COLO668 (cell line): ENCODE measurements around the gene AFF3.
"Not testable (repeated sequence)": the region's sequence is repeated elsewhere in the genome, so short reads cannot be mapped to it uniquely, and the experiment has no call there.

Experiments
- DNase-seq: peaks from one replicate; lab custom pipeline; 2025; ENCODE audit not compliant: unreplicated experiment; lab: John Stamatoyannopoulos, UW

The AFF3 gene

DNA sequence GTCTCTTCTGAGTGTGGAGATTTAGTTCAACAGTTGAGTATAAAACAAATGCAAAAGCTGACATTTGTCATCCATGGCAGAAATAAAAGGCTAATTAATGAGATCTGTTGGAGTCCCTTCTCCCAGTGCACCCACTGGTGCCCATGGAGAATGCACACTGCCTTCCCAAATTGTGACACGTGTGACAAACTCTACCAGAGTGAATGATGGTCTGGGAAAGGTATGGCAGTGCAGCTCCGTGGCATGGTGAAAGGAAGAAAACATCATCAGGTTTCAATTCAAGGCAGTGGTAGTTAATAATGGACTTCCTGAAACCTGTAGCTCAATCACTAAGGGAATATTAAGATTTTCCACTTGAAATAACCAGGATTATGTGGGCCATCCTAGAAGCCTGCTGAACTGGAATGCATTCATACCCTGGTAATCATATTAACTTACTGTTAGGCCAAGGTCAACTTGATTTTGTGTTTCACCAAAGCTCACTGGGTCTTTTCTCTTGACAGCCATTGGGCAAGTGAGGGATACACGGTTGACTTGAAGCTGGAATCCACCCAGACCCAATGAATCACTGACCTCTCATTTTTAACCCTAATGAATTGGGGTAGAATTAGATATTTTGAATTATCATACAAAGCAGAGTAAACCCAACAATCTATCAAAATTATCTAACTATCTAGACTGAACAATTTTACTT lies 167.6 kb downstream of the AFF3 start:
- no peak for DNase-seq

DNA sequence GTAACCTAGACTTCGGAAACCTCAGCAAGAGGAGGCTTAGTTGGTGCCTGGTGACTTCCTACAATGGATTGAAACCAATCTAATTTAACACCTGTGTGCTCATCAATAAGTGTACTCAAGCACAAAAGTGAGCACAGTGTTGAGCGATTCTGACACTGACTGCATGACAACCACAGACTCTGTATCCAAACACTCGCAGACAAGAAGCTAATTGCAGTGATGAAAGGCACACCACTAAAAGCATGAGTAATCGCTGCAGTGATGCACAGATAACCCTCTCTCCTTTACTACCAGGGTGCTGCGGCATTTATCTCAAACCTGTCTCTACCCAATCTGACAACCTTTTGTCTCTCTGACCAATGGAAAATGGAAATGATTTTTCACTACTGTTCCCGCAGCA lies 168.1 kb downstream of the AFF3 start:
- no peak for DNase-seq

DNA sequence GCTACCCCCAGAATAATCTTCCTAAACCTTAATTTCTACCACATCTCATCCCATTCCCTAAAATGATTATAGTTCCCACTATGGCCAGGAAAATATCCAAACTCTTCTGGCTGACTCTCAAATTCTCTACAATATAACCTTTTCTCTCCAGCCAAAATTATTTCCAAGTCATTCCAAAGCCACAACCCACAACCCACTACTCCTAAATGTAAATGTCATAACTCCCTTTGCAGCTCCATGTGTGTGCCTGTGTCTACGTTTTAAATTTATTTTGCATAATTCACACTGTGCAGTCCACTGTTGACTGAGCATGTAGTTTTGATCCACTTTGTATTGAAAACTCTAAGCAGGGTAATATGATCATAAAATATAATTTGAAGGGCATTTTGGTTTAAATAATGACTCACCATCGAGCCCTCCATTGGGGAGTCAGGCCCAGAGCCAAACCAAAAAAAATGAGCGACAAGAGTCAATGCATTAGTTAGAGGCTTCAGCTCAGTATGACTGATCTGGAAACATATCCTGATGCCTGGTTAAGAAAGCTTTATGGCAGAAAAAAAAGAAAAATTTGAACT lies 171.0 kb downstream of the AFF3 start:
- no peak for DNase-seq

DNA sequence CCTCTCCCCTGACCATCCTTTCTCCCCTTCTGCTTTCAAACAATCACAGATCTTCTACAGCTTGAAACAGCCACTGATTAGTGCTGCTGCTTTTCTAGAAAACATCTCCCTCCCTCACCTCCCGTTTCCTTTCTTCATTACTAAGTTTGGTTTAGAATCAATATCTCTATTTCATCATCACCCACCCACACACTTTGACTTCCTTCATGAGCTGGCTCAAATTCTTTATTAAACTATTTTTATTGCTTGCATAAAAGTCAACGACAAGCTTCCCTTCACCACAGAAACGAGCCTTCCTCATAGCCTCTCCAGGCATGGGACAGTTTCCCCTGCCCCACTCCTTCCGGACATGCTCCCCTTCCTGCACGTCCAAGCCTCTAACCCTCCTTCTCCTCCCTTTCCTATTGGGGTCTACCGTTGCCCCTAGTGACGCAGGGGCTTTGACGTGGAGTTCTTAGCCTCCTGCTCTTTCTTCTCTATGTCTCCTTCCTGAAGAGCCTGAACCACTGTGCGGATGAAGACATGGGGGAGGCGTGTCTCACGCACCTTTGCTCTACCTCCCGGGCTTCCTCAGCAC lies 172.0 kb downstream of the AFF3 start:
- no peak for DNase-seq

DNA sequence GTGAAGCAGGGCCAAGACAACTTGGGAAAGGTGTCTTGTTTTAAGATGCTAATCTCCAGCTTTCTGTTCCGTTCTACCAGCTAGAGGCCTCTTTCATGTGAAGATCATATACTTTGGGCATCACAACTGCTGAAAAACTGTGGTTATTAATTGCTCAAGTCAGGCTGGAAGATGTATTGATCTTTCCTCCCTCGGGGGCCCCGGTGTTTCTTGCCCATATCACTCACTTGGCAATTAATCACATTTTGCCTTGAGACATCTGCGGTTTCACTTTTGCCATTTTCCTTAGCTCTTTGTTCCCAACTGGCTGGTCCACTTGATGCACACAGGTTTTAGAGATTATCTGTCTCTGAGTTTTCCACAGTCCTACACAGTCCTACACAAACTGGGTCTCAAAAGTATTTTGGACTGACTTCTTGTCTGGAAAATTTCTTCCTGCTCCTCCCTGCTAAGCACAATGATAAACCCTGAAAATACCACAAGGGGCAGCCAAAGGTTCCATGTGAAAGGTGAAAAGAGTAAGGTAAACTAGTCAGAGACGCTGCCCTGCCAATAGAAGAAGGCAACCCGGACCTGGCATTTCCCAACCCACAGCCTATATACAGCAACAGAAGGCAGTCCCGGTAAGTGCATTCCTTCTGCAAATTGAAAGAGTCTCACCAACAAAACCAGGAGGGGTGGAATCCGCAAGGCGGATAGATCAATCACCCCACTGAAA lies 181.0 kb downstream of the AFF3 start:
- DNase-seq: no peak

DNA sequence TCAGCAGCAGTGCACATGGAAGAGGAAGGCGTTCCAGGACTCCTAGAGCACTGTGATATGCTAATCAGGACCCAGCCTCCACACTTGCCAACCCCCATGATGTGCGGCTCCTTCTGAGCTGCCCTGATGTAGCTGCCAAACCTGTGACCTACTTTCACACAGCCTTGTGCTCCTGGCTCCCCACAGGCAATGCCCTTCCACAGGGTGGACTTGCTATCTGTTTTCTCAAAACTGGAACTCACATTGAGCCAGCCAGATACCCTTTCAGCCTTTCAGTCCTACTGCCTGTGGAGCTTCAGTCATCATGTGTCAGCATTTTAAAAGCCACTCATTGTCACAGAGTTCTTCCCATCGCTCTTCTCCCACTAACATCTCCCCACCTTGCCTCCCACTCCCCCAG lies 181.6 kb downstream of the AFF3 start:
- no peak for DNase-seq

DNA sequence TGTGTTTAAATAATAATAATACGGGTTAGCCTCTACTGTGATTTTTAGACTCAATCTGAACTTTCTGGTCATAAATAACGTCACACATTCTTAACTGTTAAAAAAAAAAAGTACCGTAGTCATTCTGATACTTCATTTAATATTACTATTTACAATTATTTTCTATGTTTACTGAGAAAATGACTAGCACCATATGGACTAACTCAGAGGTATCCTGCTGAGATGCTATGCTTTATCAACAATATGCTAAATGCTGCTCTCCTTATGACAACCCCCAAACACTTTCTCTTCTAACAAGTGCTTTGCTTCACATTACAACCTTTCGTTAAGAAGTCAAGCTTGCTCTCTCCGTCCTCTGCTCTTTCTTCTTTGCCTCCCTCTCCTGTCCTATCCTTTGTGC lies 182.1 kb downstream of the AFF3 start:
- no peak for DNase-seq

DNA sequence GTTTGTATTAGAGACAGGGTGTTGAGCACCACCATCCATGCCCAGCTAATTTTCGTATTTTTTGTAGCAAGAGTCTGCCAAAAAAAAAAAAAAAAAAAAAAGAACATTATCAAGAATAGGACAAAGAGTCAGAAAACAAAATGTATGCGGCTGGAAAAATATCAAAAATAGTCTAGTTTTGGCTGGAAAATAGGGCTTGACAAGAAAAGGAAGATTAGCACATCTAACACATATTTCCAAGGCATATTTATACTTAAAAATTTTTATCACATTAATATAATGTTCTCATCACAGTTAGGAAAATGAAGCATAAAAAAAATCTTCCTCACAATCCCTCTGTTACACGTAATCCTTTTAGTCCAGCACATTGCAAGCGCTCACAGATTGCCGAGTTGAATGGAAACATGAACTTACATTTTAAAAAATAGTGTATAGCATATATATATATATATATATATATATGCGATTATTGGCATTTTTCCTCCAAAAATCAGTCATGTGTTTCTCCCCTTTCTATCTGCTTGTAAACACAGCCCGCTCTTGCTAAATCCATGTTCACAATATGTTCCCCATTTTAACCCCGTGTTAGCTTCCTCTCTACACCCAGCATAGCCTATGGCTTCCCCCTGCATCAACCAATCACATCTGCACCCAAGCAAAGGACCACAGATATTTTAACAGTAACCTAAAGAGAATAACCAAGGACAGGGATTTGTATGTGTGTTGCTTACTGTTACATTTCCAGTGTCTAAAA lies 183.0 kb downstream of the AFF3 start:
- DNase-seq: no peak

DNA sequence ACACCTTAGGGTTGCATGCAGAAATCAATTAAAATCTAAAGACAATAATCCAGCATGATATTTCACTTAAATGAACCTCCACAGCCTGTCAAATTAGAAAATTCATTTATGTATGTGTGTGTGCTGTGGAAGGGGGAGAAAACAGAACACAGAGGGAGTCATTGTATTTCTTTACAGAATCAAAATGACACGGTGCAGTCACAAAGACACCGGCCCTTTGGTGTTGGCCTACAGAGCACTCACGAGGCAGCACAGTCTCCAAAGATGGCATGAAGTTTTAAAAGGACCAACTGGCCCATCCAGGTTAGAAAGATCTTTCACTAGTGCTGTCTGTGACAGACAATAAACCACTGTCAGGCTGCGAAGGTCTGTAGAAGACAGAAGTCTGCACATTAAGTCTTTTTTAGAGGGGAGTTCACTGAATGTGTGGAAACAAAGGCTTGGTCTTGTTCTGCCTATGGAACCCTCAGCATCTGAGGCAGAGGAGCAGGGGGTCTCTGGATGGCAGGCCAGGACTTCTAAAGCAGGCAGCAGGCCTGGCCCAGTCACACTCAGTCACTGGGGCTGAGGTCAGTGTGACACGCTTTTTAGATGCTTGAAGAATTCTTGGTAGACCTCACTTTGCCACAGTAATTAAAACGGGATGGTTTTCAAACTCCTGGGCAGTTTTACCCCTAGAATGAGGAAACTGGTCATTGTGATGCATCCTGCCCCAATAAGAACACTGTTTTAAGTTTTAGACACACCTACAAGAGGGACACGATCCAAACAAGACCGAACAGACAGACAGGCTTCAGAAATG lies 184.9 kb downstream of the AFF3 start:
- no peak for DNase-seq

DNA sequence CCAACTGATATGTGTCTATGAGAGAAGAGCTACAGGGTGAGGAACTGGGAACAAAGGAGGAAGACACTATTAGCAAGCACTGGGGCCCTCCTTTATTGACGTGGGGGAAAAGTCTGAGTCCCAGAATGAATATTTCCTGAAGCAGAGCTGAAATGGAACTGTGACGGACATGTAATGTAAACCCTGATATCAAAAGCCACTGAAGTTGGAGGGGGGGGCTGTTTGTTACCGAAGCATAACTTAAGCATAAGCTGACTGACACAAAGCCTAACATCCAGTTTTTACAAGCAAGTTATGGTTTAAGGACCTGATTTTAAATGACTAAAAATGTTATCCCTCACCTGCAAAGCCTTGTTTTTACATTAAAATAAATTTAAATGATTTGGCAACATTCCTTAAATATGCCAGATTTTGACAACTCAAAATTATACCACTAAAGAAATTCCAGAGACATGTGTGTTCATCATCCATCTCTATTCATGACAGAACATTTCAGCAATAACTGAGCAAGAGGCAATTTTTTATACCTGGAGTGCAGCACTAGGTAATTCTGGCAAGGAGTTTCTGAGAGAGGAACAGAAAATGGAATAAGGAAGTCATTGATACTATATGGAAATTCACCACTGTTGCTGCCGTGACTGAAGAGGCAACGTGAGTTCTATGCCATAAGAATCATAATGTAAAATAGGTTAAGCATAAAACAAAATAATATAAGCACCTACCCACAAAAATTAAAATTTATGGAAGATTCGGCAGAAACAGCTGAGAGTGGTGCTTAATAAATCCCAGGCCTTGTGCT lies 186.0 kb downstream of the AFF3 start:
- DNase-seq: no peak

DNA sequence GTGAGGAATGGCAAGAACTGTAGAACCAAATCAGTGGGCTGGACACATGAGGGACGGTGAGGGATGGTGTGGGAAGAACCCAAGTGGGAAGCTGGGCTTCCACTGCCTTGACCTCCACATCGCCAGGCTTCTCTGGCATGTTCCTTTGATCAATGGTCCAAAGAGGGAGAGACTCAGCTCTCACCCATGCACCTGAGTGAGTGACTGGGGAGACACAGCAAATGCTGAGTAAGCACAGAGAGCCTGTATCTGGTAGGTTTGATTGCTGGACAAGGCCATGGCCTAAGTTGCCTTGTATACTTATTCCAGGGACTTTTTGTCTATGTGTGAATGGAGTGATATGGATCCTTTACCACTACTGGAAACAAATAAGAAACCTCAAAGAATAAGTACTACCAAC lies 188.6 kb downstream of the AFF3 start:
- no peak for DNase-seq

DNA sequence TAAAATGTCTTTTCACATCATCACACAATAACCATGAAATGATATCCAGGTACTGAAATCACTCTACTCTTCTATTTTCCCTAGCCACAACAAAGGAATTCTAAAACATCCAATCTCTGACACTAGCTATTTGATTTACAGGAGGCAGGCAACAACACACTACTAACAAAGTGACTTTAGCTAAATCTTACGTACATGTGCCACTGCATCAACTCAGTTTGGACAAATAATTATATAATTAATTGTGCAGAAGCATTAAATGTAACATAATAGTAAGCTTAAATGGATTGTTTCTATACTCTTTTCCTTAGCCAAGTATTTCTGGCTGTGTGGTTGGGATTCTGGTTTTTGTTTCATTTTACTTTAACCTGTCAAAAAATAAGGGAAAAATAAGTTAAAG lies 192.4 kb downstream of the AFF3 start:
- DNase-seq: no peak

DNA sequence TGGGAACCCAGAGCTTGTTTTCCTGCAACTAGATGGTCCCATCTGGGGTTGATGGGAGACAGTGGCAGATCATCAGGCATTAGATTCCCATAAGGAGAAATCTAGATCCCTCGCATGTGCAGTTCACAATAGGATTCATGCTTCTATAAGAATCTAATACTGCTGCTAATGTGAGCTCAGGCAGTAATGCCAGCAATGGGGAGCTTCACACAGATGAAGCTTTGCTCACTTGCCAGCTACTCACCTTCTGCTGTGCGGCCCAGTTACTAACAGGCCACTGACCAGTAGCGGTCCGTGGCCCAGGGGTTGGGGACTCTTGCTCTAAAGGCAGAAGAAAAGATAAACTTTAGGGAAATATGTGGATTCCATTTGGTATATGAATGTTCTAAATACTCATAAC lies 192.9 kb downstream of the AFF3 start:
- no peak for DNase-seq

DNA sequence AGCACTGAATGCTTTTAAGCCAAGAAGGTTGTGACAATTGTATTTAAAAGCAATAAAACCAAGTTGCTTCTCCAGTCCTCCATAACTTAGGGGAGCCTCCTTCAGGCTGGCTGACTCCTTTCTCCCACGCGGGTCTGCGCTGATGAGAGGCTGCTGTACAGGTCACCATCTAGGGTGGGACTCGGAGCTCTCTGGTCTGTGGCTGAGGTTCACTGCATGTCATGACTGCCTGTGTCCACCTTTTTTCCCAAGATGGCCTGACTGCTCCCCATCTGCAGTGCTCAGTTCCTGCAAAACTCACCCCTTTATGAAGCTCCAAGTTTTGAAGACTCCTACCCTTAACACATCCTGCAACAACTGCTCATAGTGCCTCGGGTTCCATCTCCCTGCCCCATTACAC lies 194.4 kb downstream of the AFF3 start:
- DNase-seq: no peak

DNA sequence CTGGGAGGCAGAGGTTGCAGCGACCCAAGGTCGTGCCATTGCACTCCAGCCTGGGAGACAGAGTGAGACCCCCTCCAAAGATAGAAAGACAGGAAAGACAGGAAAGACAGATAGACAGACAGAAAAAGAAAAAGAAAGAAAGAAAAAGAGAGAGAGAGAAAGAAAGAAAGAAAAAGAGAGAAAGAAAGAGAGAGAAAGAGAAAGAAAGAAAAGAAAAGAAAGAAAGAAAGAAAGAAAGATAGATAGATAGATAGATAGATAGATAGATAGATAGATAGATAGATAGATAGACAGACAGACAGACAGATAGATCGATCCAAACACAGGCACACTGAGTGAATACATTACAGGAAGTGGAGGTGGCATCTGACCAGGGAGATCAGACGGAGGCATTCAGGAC lies 195.0 kb downstream of the AFF3 start:
- DNase-seq: not testable (repeated sequence)

DNA sequence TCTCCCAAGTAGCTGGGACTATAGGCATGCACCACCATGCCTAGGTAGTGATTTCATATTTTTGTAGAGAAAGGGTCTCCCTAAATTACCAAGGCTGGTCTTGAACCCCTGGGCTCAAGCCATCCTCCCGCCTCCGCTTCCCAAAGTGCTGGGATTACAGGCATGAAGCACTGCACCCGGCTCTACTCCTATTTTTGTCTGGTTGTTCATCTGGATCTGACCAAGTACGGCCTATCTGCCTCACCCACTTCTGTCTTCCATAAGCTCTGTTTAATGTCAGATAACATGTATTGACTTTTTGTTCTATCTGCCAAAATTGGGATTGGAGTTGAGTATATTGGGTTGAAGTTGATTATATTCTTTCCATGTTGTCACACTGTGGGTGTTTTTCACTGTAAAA lies 198.4 kb downstream of the AFF3 start:
- no peak for DNase-seq

DNA sequence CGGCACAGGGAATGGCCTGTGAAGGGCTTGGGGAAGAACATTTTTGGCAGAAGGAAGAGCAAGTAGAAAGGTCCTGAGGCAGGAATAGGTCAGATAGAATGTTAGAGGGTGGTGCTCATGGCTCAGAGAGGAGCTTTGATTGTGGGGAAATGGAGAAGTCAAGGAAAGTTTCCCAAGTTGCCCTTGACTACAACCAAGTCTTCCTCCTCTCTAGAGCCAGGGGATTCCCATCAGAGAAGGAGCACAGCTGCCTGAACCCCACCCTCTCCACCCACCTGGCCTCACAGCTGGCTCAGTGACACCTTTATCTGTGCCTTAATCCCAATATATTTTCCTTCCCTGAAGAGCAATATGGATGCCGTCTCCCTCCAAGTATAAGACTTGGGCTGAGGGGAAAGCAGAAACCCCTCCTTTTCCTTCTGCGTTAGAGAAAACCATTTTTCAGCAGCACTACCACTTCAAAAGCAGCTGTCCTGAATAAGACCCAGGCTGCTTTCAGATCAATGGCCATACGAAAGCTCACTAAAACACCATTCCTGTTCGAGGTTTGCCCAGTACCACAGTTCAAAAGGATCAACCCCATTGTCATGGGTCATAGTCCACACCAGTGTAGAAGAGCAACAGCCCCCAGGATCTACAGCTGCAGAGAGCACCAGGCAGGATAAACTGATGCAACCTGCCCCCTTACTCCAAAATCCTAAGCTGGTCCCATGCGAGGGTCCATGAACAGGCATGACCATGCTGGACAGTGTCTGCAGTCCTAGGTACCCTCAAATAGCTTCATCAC lies 199.6 kb downstream of the AFF3 start:
- DNase-seq: no peak

DNA sequence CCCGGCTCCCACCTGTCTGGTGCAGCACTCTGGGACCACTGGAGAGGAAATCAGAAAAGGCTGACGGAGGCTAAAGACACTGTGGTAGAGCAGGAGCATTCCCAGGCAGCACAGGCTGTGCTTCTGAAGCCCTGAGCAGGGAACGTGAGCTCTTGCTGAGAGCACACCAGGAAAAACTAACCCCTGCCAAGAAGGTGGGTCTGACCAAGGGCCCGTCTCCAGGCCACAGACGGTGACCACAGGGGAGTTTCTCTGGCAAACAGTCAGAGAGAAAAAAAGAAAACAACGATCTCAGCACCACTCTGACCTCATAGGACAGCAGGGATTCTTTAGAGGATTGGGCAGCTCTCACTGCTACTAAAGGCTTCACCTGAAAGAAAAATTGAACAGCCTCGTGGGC lies 201.4 kb downstream of the AFF3 start:
- DNase-seq: no peak

DNA sequence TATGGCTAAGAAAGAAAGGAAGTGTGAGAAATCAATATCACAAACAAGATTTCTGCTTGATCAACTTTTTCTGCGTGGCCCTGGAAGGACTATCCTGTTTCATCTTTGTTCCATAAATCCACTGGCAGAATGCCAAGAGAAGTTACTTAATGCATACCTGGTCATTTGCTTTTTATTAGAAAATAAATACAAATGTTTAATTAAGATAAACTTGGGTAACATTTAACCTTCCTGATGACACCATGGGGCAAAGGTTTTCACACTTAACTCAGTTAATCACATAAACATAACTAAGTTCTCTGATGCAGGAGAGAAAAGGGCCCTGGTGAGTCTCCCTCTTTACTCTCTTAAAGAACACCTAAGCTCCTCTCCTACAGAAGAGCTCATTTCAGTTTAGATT lies 203.3 kb downstream of the AFF3 start:
- DNase-seq: no peak
